NCI-H460 (cell line): ENCODE results near the gene FADS3. TPM values are rescaled to one million over a fixed set of nuclear protein-coding genes. Genes with fewer than 3 reads are reported as not detected.

Source experiments
- DNase-seq: peaks from one replicate; pipeline ENCODE4 v3.0.0-alpha.2; 2016; ENCODE audit warnings: low read depth; ENCODE audit errors: extremely low read depth
- polyA plus RNA-seq: library from polyadenylated mRNA; depleted of rRNA; stranded (reverse); fragments of >200 nt; gene quantifications from 2 replicates; pipeline ENCODE4 v1.2.3, GENCODE V29; 2014; cell fraction: nucleus; rRNA removed
- total RNA-seq: library from RNA; depleted of rRNA; stranded (reverse); fragments of >200 nt; shearing (Covaris generic); gene quantifications from 2 replicates; pipeline ENCODE4 v1.2.3, GENCODE V29; 2014; rRNA removed

Gene FADS3, protein sequence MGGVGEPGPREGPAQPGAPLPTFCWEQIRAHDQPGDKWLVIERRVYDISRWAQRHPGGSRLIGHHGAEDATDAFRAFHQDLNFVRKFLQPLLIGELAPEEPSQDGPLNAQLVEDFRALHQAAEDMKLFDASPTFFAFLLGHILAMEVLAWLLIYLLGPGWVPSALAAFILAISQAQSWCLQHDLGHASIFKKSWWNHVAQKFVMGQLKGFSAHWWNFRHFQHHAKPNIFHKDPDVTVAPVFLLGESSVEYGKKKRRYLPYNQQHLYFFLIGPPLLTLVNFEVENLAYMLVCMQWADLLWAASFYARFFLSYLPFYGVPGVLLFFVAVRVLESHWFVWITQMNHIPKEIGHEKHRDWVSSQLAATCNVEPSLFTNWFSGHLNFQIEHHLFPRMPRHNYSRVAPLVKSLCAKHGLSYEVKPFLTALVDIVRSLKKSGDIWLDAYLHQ
- total RNA-seq: 16.8 and 27.7 TPM in 2 replicates
- polyA plus RNA-seq: 77.1 and 98.0 TPM in 2 replicates

DNA sequence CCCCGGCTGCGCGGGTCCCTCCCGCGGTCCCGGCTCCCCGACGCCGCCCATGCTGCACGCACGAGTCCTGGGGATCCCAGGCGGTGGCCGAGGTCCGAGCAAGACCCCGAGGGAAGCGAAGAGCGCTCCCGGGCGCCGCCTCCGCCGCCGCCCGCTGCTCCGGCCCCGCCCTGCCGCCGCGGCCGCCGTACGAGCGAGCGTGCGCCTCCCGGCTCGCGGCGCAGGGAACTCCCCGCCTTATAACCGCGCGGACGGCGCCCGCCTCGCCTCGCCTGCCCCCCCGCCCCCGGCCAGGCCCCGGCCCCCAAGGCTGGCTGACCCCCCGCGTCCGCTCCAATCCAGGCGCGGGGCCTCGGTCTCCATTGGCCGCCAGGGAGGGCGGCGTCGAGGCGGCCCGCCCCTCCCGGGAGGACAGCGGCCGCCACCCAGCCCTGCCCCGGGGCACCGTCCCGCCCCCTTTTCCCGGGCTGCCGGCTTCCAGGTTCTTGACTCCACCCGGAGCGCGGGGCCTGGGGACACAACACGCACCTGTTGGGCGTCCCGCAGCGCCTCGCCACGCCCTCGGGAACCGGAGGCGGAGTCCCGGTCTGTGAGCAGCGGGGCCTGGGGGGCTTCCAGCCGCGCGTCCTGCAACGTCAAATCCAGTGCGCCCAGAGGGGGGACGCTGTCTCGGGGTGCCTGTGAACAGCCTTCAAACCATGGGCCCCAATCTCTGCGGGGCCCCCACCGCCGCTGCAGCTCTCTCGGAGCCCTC lies at the start of gene FADS3:
Gene FADS3, minus strand, starts transcription at position 215 of the 754 bp plus-strand sequence. Its CDS starts 164 bp downstream, at position 51.
- peak; percentile 70 for DNase-seq

DNA sequence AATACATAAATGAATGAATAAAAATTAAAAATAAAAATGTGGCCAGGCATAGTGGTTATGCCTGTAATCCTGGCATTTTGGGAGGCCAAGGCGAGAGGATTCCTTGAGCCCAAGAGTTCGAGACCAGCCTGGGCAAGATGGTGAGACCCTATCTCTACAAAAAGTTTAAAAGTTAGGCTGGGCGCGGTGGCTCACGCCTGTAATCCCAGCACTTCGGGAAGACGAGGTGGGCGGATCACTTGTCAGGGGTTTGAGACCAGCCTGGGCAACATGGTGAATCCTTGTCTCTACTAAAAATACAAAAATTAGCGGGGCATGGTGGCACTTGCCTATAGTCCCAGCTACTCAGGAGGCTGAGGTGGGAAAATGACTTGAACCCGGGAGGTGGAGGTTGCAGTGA lies 49.1 kb upstream of the FADS3 start:
- DNase-seq: no peak

DNA sequence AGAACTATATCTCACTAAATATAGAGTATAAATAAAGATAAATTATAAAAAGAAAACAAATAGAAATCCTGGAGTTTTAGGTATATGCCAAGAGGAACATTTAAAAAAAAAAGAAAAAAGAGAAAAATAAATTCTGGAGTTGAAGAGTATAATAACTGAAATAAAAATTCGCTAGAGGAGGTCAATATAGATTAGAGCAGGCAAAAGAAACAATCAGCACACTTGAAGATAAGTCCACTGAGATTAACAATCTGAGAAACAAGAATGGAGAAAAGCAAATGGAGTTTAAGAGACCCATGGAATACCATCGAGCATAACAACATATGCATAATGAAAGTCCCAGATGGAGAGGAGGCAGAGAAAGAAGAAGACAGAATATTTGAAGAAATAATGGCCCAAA lies 44.5 kb upstream of the FADS3 start:
- no peak for DNase-seq

DNA sequence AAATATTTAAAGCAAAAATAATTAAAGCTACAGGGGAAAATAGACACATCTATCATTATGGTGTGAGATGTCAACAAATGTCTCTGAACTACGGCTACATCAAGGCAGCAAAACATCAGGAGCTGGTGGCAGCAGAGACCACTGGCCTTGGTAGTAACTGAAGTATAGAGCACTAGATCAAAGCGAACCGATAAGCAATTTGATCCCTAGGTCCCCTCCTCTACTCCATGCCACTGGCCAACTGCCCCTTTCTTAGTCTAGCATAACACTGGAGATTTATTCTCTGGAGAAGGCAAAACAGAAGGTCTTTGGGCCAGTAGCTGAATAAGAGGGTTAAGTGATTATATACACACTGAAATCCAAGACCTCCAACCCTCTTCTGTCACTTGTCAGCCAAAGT lies 39.6 kb upstream of the FADS3 start:
- no peak for DNase-seq

DNA sequence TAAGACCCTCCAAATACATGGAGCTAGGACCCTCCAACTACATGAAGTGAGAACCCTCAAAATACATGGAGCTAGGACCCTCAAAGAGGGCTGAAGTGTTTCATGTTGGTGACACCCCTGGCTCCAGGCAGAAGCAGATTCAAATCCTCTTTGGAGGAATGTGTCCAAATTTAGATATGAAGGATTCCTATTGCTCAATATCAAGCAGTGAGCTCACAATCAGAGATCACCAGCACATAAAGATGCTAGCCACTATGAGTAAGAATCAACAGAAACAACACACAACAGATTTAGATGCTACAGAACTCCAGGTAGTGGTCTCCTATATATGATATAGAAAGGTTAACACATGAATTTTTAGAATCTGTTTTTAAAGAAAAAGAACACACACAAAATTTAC lies 37.3 kb upstream of the FADS3 start:
- no peak for DNase-seq

DNA sequence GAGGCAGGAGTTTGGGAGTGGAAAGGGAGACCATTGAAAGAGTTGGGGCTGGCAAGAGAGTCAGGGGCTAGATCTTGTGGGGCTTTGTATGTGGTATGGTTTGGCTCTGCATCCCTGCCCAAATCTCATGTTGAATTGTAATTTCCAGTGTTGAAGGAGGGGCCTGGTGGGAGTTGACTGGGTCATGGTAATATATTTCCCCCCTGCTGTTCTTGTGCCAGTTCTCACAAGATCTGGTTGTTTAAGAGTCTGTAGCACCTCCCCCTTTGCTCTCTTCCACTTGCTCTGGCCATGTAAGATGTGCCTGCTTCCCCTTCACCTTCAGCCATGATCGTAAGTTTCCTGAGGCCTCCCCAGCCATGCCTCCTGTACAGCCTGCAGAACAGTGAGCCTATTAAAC lies 36.2 kb upstream of the FADS3 start:
- DNase-seq: no peak

DNA sequence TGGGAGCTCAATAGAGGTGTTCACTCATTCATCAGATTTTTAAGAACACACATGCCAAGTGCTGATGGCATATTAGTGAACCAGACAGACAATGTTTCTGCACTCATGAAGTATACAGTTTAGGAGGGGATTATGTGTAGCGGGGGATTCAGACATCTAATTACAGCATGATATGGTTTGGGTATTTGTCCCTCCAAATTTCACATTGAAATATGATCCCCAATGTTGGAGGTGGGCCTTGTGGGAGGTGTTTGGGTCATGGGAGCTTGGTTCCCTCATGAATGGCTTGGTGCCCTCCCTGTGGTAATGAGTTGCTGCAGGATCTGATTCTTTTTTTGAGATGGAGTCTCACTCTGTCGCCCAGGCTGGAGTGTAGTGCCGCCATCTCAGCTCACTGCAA lies 34.9 kb upstream of the FADS3 start:
- no peak for DNase-seq

DNA sequence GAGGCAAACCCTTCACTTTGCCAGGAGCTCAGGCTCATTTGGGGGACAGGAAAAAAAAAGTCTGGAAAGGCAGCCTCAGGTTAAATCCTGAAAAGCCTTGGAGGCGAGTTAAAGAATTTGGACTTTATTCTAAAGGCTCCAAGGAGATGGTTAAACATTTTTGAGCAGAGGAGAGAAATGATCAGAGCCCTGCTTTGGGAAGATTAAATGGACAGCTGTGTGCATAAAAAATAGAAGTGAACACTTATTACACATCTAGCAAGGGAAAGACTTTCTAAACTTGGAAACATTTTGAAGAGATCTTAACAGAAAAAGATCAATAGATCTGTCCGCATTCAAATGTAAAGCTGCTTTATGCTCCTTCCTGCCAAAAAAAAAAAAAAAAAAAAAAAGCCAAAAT lies 34.4 kb upstream of the FADS3 start:
- DNase-seq: no peak

DNA sequence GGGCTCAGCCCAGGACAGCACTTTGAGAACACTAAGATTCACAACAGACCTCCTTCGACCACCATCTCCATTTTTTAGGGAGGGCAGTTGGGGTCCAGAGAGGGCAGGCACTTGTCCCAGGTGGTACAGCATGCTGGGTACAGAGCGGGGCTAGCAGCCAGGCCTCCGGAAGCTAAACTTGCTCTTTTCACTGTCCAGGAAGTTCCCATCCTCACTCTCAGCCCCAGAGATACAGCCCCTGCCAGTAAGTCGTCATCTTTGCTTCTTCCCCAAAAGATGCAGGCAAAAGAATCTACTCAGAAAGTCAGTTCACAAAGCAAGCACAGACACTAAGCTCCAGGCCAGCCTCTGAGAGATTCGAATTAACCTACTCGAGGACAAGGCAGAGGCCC lies 32.7 kb upstream of the FADS3 start:
- no peak for DNase-seq

DNA sequence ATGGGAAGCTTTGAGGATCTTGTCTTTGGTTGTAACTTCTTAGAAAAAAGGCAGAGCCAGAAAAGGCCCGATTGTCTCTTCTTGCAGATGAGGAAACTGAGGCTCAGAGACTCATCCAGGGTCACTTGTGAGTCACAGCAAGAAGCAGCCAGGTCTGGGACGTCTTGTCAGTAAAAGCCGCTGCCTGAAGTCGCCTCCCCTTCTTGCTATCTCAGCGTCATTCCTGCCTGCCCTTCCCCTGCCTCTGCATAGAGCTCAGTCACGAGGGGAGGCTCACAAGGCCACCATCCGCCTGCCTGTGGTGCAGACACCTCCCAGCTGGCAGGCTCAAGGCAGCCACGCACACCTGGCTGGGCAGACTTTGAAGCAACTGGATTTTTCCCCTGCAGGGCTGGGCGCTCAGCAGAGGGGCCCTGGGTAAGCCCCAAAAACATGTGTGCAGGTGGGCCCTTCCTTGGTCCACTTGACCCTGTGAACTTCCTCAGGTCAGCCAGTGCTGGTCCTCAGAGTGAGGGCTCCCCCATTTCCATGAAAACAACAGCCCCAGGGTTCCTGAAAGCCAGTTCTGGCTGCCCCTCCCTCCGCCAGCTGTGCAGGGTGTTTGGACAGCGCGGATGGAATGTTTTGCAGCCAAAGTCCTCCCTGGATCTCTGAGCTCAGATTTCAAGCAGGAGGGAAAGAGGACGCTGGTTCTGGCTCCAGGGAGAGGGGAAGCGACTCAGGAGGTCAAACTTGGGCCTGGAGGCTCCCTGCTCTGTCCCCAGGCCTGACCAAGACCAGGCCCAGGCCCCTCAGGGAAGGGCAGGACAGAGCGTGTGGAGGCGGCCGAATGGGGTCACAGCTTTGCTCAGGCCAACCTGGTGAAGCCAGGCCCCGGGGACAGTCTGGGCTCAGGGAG lies 32.1 kb upstream of the FADS3 start:
- no peak for DNase-seq

DNA sequence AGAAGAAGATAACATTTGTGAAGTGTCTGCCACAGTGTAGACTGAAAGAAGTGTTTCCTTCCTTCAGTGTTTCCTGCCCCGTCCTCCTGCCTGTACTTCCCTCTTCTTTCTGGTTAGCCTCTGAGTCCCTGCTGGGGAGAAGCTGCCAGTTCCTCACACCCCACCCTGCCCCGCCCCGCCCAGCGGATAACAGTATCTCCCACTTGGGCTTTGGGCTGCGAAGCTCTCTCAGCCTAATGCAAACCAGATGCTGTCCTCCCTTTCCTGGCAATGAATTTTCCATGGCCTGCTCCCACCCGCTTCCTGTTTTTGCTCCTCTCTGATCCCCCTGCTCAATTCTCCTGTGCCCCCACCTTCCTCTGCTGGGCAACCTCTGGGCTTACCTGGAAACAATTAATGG lies 31.2 kb upstream of the FADS3 start:
- DNase-seq: no peak

DNA sequence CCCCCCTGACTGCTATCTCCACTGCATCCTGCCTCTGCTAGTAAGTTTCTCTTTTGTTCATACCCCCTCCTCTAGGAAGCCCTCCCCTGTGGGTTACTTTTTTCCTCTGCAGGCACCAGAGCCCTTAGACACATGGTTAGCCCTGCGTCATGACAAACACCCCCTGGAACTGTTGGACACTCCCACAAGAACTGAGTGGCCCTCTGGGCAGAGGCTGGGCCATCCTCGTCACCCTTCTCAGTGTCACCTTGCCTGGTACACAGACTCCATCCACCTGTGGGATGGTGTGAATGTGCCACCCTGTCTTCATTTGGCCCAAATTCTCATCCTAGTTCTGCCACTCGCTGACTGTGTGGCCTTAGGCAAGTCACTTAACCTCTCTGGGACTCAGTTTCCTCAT lies 30.1 kb upstream of the FADS3 start:
- DNase-seq: no peak

DNA sequence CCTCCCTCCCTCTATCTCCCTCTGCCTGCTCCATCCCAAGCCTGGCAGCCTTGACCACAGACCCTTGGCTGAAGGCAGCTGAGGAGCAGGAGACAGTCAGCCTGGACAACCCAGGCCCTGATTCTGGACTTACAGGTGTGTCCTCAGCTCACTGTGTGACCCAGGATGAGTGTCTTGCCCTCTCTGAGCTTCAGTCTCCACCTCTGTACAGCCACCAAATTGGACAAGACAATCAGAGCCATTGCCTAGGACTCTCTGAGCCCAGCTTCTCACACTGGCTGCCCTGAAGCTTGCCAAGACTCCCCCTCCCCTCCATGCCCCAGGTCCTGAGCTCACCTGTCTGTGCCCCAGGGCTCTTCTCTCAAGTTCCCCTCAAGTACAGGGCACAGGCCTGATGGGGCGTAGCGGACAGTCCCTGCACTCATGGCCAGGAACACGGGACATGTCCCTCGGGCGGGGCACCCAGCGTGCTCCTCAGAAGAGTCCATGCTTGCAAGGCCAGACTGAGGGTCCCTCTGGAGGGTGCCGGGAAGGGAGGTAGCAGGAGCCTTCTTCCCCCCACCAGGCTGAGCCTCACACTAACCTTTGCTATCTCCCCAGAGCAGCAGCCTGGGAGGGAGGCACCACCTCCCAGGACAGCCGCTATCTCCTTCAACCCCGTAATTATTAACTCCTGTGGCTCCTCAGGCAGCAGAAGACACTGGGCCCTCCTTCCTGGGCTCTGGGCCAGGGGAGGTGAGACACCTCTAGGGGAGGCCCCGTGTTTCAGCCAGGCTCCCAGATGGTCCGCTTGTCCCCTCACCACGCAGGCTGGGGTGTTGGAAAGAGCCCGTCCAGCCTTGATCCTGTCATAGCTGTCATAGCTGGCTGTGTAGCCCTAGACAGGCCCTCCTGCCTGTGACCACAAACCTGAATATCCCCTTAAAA lies 28.6 kb upstream of the FADS3 start:
- DNase-seq: no peak

DNA sequence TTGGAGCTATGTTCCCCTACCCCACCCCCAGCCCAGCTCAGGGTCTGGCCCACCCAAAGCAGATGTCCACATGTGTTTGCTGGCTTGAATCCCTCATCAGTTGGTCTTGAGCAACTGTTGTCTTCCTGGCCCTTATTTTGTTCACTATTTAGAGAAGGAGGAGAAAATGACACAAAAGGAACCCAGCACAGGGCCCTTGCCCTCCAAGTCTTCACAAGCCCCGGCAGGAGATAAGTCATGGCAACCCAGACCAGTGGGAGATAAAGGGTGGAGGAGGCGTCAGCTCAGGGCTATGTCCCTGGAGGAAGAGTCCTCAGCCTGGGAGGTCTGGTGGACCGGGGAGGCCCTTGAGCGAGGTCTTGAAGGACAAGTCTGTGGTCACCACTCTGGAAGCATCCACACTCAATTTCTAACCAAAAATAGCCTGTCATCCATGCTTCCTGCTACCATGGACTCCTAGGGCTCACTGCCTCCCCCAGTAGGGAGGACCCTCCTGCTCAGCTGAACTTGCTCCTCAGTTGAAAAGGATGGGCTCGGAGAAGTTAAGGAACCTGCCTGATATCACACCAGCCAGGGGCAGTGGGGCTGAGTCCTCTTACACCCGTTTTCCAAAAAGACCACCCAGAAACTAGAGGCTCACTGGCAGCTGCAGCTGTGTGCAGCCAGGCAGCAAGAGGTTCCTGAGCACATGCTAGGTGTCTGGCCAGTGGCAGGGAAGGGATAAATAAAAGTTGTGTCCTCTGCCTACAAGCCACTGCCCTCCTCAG lies 27.8 kb upstream of the FADS3 start:
- DNase-seq: no peak

DNA sequence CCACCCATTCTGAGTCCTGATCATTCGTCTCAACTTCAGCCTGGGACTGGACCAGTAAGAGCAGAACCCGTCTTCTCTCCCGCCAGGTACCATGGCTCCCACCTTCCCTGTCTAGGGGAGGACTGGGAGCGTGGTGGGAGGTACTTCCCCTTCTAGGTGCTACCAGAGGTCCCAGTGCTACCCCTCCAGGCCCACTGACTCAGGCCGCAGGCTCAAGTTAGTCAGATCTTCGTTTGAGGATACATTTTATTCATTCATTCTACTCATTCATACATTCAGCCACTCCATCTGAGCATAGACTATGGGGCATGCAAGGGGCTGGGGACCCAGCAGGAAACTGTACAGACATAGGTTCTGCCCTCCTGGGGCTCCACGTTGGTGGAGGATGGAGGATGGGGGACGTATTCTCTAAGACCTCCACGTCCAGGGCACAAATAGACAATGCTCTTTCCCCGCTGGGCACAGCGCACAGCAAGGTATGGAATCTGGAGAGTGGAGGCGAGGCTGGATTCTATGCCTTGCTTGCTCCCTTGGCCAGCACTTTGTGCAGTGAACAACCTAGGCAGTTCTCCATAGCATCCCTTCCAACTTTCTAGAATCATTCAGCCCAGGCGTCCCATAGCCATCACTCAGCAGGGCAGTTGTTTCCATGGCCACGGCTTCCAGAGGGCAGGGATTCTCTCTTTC lies 27.0 kb upstream of the FADS3 start:
- no peak for DNase-seq

DNA sequence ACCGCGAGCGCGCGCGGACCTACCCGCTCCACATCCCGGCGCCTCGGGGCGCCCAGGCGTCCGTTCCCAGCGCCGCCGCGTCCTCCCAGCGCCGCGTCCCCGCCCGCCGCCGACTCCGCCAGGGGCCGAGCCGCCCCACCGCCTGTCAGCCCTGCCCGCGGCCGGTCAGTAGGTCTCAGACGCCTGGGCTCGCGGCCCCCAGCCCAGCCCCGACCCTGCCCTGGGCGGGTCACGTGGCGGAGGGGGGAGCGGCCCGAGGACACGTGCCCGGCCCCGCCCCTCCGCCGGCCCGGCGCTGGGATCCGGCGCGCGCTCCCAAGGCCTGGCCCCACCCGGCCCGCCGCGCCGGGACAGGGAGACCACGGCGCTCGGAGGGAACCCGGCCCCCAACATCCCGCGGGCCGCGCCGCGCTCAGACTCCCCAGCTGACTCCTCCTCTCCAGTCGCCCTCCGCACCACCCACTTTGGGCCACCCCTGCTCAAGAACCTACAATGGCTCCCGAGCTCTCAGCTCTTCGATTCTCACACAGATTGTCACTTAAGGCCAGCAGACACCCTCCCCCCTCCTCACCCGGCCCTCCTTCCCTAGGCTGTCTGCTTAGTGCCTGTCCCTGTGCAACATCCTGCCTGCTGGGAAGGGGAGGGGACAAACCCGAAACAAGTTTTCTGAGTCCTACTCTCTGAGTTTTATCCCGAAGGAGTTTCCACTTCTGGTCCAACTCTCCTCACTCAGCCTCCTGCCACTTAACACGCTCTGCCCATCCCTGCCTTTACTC lies 26.2 kb upstream of the FADS3 start, which contains the start of gene RAB3IL1:
Gene RAB3IL1, minus strand, starts transcription at position 233 of the 776 bp plus-strand sequence. Its CDS starts 199 bp downstream, at position 34.
- no peak for DNase-seq

DNA sequence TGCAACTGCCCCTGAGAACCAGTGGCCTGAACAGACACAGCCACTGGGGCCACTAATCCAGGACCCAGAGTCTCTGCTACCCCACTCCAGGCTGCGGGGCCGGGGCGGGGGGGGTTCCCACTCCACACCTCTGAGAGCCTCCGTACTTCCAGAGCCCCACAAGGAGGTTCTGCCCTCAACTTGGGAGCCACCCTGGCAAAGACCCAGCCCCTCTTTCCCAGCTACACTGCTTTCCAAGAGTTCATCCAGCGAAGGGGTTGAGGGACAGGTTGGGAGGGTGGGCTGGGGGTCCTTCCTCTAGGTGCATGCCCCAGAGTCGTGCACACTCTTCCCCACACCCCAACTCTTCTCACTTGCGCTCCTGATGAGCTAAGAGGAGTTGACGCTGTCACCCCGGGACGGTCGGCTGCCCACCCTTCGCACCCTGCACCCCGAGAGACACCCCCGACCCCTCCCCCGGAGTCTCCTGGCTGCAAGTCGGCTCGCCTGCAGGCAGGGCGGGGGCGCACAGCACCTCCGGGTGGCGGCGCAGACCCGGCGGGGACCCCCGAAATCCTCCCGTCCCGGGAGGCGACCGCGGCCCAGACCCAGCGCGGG lies 25.5 kb upstream of the FADS3 start:
- DNase-seq: no peak
